Trophoblast cell (in vitro differentiated cells and primary cell): ENCODE measurements around the gene COPG1.

Source experiments
- DNase-seq, 2 donors: peaks; one replicate each; pipeline ENCODE4 v3.0.0-alpha.2; 2016
- H2AFZ ChIP-seq: 2 replicates; pipeline ENCODE4 v1.6.1; 2013; ENCODE audit warnings: low read length, moderate library complexity, mild to moderate bottlenecking; ENCODE audit not compliant: insufficient read depth, poor library complexity
- H2AK5ac ChIP-seq: 2 replicates; pipeline ENCODE4 v1.6.1; 2013; ENCODE audit warnings: mild to moderate bottlenecking, low read length
- H2BK120ac ChIP-seq: 2 replicates; pipeline ENCODE4 v1.6.1; 2013; ENCODE audit warnings: low read length, mild to moderate bottlenecking, moderate library complexity; ENCODE audit not compliant: insufficient read depth, poor library complexity
- H2BK12ac ChIP-seq: 2 replicates; pipeline ENCODE4 v1.6.1; 2013; ENCODE audit warnings: mild to moderate bottlenecking, low read length, moderate library complexity
- H2BK5ac ChIP-seq: 2 replicates; pipeline ENCODE4 v1.6.1; 2013; ENCODE audit warnings: low read length, low read depth, moderate library complexity, mild to moderate bottlenecking; ENCODE audit not compliant: poor library complexity
- H3K14ac ChIP-seq: 2 replicates; pipeline ENCODE4 v1.6.1; 2013; ENCODE audit warnings: mild to moderate bottlenecking, low read length
- H3K18ac ChIP-seq: 2 replicates; pipeline ENCODE4 v1.6.1; 2013; ENCODE audit warnings: mild to moderate bottlenecking, low read length
- H3K23ac ChIP-seq: 2 replicates; pipeline ENCODE4 v1.6.1; 2013; ENCODE audit warnings: low read length
- H3K27ac ChIP-seq: 2 replicates; pipeline ENCODE4 v1.5.1; 2013; ENCODE audit warnings: low read depth, mild to moderate bottlenecking, inconsistent platforms, low read length, moderate library complexity
- H3K27me3 ChIP-seq: 2 replicates; pipeline ENCODE4 v1.6.1; 2013; ENCODE audit warnings: inconsistent platforms, mild to moderate bottlenecking, low read length, moderate library complexity; ENCODE audit not compliant: insufficient read depth
- H3K36me3 ChIP-seq, 2 experiments: 1 replicate in 1 of 2; 2 replicates in 1 of 2; pipeline ENCODE4 v1.6.1; 2013; ENCODE audit warnings: low read length in 2 of 2, mild to moderate bottlenecking in 2 of 2, moderate library complexity in 1 of 2; ENCODE audit not compliant: insufficient read depth in 2 of 2, control insufficient read depth in 1 of 2
- H3K4ac ChIP-seq: 2 replicates; pipeline ENCODE4 v1.6.1; 2013; ENCODE audit warnings: low read depth, mild to moderate bottlenecking, low read length, moderate library complexity
- H3K4me1 ChIP-seq, 2 experiments: 1 replicate in 1 of 2; 2 replicates in 1 of 2; pipeline ENCODE4 v1.6.1; 2013; ENCODE audit warnings: low read length in 2 of 2, mild to moderate bottlenecking in 2 of 2, moderate library complexity in 1 of 2; ENCODE audit not compliant: insufficient read depth in 2 of 2, control insufficient read depth in 1 of 2
- H3K4me2 ChIP-seq: 2 replicates; pipeline ENCODE4 v1.6.1; 2013; ENCODE audit warnings: inconsistent platforms, mild to moderate bottlenecking, low read length, moderate library complexity
- H3K4me3 ChIP-seq: 2 replicates; pipeline ENCODE4 v1.5.1; 2013; ENCODE audit warnings: mild to moderate bottlenecking, low read depth, low read length, inconsistent platforms
- H3K79me1 ChIP-seq: one replicate; pipeline ENCODE4 v1.6.1; 2013; ENCODE audit warnings: low read length
- H3K79me2 ChIP-seq: 2 replicates; pipeline ENCODE4 v1.6.1; 2013; ENCODE audit warnings: low read length, mild to moderate bottlenecking; ENCODE audit not compliant: control insufficient read depth, insufficient read depth, poor library complexity
- H3K9ac ChIP-seq: 2 replicates; pipeline ENCODE4 v1.6.1; 2013; ENCODE audit warnings: mild to moderate bottlenecking, low read length
- H3K9me3 ChIP-seq: 2 replicates; pipeline ENCODE4 v1.6.1; 2013; ENCODE audit warnings: low read depth, mild to moderate bottlenecking, control low read depth, inconsistent platforms, low read length; ENCODE audit not compliant: insufficient read depth
- H4K12ac ChIP-seq: 2 replicates; pipeline ENCODE4 v1.6.1; 2013; ENCODE audit warnings: low read depth, mild to moderate bottlenecking, low read length, moderate library complexity
- H4K8ac ChIP-seq: 2 replicates; pipeline ENCODE4 v1.6.1; 2013; ENCODE audit warnings: low read depth, mild to moderate bottlenecking, low read length, moderate library complexity
- H4K91ac ChIP-seq: one replicate; pipeline ENCODE4 v1.6.1; 2013; ENCODE audit warnings: low read depth, mild to moderate bottlenecking, low read length, moderate library complexity
- WGBS: extraction: QIAGEN DNeasy Blood & Tissue Kit; methylation state at CpG from one replicate; pipeline ENCODE4 v1.1.7; 2013; ENCODE audit warnings: missing lambda C conversion rate; ENCODE audit not compliant: insufficient read length, insufficient coverage; ENCODE audit errors: extremely low coverage; 5-methylcytosine and 5-hydroxymethylcytosine counted together

The COPG1 gene

DNA sequence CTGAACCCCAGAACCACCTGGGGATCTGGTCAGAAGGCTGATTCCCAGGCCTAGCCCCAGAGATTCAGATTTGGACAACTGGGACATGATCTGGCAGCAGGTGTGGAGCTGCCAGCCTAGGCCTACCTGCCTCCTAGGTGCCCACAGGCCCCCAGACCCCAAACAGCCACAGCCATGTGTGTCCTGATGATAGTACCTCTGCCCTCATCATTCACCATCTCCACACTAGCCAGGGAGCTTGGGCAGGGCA, 63.9 kb downstream of the COPG1 start:
- Histone ChIP-seq H3K36me3 (no peaks in the 10 kb centered on the region), H3K9me3 (no peaks in the 10 kb centered on the region), H2BK12ac (no peak overlapping the region), H3K23ac (no peak overlapping the region), H3K27ac (no peak overlapping the region), H3K4ac (no peak overlapping the region), H4K8ac (no peak overlapping the region), H2AK5ac (no peak overlapping the region), H3K9ac (no peak overlapping the region), H3K4me3 (no peak overlapping the region), H3K4me2 (no peak overlapping the region), H2BK120ac (no peak overlapping the region), H4K12ac (no peak overlapping the region), H3K18ac (no peak overlapping the region), H2AFZ (no peak overlapping the region), H4K91ac (no peak overlapping the region), H3K4me1 (peaks cover 17 to 26% of the 10 kb centered on the region in 2 experiments), H3K79me2 (peaks cover 8% of the 10 kb centered on the region), H2BK5ac (no peak overlapping the region), H3K14ac (no peak overlapping the region), H3K27me3 (no peaks in the 10 kb centered on the region), H3K79me1 (peaks cover 13% of the 10 kb centered on the region)
- DNase-seq: no peak

DNA sequence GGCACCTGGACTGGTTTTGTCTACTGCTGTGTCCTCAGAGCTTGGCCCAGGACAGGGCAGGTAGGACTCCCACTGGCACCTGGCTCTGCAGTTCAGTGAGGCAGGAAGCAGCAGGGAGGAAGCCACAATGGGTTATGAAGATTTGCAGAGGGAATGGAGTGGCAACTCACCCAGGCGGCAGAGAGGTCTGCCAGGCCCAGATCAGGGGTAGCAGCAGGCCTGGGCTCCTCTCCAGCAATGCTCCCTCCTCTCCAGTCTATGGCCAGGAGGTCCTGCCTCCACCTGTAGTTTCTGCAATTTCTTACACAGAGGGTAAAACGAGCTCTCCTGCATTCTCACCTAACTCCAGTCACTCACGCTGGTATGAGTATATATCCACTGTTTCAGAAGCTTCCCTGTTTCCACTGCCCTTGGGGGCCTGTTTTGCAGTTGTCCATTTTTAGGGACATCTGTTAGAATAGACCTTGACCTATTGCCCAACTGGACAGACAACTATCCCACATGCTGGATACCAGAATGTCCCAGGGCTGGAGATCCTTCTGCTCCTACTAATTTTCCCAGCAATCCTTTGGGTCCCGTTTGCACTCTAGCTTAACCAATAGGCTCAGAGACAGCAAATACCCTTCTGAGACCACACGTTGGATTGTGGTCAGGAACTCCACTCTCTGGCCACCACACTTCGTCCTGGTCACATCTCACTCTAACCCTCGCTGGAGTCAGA, 64.4 kb downstream of the COPG1 start:
- WGBS: no CpG with 5 or more reads among the region's 7 CpGs
- H4K91ac ChIP-seq: no peak overlapping the region

DNA sequence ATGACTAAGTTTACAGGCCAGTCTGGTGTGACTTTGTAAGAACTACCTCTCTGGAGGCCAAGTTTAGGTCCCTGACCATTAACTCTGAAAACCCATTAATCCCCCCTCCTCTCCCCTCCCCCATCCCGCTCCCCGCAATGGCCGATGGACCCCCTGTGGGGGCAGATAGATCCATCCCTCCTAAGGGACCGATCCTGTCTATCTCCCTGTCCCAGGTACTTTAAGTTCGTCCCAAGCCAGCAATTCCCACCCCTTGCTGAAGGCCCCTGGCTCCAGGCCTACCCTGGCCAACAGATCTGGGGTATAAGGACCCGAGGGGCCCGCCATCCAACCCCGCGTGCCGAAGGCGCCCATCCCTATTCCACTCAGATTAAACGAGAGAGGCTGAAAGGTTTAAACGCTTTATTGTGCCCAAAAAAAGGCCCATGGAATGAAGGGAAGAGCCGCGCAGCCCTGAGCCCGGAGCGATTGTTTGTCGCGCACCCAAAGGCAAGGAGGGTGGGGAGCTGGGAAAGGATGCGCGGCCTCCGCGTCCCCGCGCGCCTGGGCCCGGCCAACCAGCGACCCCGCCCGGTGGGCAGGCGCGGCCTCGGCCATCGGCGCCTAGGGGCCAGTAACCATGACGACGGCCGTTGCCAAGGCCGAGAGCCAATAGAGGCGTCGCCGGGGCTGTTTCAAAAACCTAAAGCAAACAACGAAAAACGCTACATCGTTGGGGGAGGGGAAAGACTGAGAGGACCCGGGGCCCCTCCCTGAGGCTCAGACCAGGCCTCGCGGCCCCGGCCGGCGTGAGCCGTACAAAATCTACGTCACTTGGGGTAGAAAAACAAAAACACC, 65.2 kb downstream of the COPG1 start:
- no CpG with 5 or more reads among the region's 53 CpGs for WGBS
- Histone ChIP-seq H3K18ac (peak overlapping the region; percentile 63), H3K79me2 (peaks cover 8% of the 10 kb centered on the region), H3K4me2 (peak overlapping the region; percentile 65), H3K79me1 (peaks cover 13% of the 10 kb centered on the region), H4K12ac (no peak overlapping the region), H3K14ac (peak overlapping the region; percentile 87), H4K91ac (peak overlapping the region; percentile 62), H3K36me3 (peaks cover 0 to 4% of the 10 kb centered on the region in 2 experiments), H3K4me1 (peaks cover 17 to 26% of the 10 kb centered on the region in 2 experiments), H3K9me3 (no peaks in the 10 kb centered on the region), H3K27ac (peak overlapping the region; percentile 20), H2BK120ac (peak overlapping the region; percentile 9), H3K4ac (peak overlapping the region; percentile 59), H3K23ac (no peak overlapping the region), H3K27me3 (no peaks in the 10 kb centered on the region), H2AFZ (peak overlapping the region; percentile 27), H3K9ac (peak overlapping the region; percentile 71), H3K4me3 (peak overlapping the region; percentile 87), H2BK12ac (no peak overlapping the region), H2AK5ac (peak overlapping the region; percentile 27), H4K8ac (peak overlapping the region; percentile 73), H2BK5ac (peak overlapping the region; percentile 34)
- DNase-seq: peak; percentile 72 to 87

More for the DNA sequence above, 64.4 kb downstream of the COPG1 start:
- Histone ChIP-seq H3K4ac (no peak overlapping the region), H2AK5ac (no peak overlapping the region), H3K27me3 (no peaks in the 10 kb centered on the region), H3K79me1 (peaks cover 13% of the 10 kb centered on the region), H3K9me3 (no peaks in the 10 kb centered on the region), H3K18ac (no peak overlapping the region), H2BK12ac (no peak overlapping the region), H4K8ac (no peak overlapping the region), H2AFZ (no peak overlapping the region), H3K79me2 (peaks cover 8% of the 10 kb centered on the region), H3K4me3 (no peak overlapping the region), H2BK5ac (no peak overlapping the region), H3K4me2 (peak overlapping the region; percentile 65), H3K4me1 (peaks cover 17 to 26% of the 10 kb centered on the region in 2 experiments), H4K12ac (no peak overlapping the region), H2BK120ac (no peak overlapping the region), H3K9ac (no peak overlapping the region), H3K27ac (no peak overlapping the region), H3K36me3 (peaks cover 0 to 2% of the 10 kb centered on the region in 2 experiments), H3K14ac (no peak overlapping the region), H3K23ac (no peak overlapping the region)
- peak; percentile 60 to 75 for DNase-seq

DNA sequence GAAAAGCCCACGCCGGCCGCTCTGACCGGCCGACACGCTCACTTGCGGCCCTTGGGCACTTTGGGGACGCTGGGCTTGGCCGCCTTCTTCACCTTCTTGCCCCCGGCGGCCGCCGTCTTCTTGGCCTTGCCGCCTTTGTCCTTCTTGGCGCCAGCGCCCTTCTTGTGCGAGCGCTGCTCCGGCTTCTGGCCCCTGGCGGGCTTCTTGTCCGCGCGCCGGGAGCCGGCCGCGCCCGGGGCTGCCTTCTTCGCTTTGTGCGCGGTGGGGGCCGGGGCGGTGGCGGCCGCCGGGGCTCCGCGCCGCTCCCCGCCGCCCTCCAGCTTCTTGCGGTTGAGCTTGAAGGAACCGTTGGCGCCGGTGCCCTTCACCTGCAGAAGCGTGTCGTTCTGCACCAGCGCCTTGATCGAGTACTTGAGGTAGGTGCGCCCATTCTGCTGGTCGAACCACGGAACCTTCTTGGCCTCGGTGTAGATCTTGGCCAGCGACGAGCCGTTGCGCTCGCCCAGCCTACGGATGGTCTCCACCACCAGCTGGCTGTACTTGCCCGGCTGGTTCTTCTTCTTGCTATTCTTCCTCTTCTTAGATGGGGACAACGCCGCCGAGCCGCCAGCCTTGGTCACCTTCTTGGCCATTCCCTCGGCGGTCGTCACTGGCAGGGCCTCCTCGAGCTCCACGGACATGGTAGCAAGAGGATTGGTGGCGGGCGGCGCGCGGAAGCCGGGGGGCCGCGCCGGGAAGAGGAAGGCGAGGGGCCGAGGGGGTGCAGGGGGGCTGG, 66.0 kb downstream of the COPG1 start:
- H4K12ac ChIP-seq: peak overlapping the region; percentile 54
- H2BK5ac ChIP-seq: peak overlapping the region; percentile 34
- WGBS: no CpG with 5 or more reads among the region's 80 CpGs
- peak; percentile 40 to 70 for DNase-seq
- H3K9me3 ChIP-seq: no peaks in the 10 kb centered on the region
- no peak overlapping the region for H2BK12ac ChIP-seq
- peak overlapping the region; percentile 87 for H3K4me3 ChIP-seq
- H3K4me1 ChIP-seq: peaks cover 11 to 18% of the 10 kb centered on the region in 2 experiments
- peak overlapping the region; percentile 87 for H3K14ac ChIP-seq
- peak overlapping the region; percentile 65 for H3K4me2 ChIP-seq
- peaks cover 13% of the 10 kb centered on the region for H3K79me1 ChIP-seq
- peak overlapping the region; percentile 59 for H2BK120ac ChIP-seq
- H3K27me3 ChIP-seq: no peaks in the 10 kb centered on the region
- peak overlapping the region; percentile 40 for H2AK5ac ChIP-seq
- peaks cover 0 to 4% of the 10 kb centered on the region in 2 experiments for H3K36me3 ChIP-seq
- H3K79me2 ChIP-seq: peaks cover 8% of the 10 kb centered on the region
- H4K91ac ChIP-seq: peak overlapping the region; percentile 62
- no peak overlapping the region for H3K23ac ChIP-seq
- peak overlapping the region; percentile 55 for H3K18ac ChIP-seq
- H3K9ac ChIP-seq: peak overlapping the region; percentile 71
- peak overlapping the region; percentile 73 for H4K8ac ChIP-seq
- H3K4ac ChIP-seq: peak overlapping the region; percentile 59
- H2AFZ ChIP-seq: peak overlapping the region; percentile 27
- H3K27ac ChIP-seq: peak overlapping the region; percentile 20
